Right lobe of liver (tissue), 4 donors: Measurements from ENCODE around the gene GPX7.

ENCODE experiments used
- POLR2A ChIP-seq: fragments of 450-650 bp; IDR thresholded peaks from one replicate; pipeline ENCODE4 v1.6.1; 2017; ENCODE audit warnings: antibody characterized with exemption, mild to moderate bottlenecking
- TF ChIP-seq, protein P1 (sequence below), 4 donors: fragments of 200-600 bp in 3 of 4; fragments of 450-650 bp in 1 of 4; IDR thresholded peaks; one replicate each; pipeline versions ENCODE4 v1.5.1 to v1.8.0; 2016 to 2022; ENCODE audit warnings: antibody characterized with exemption in 4 of 4, mild to moderate bottlenecking in 2 of 4
- donor health status: DM: no; HTN: no; CAD: no.
- donor health status: DM: no; HTN: no; CAD: no.
- donor health status: DM: no; HTN: yes; CAD: no.

- TF ChIP-seq, protein P1, sequence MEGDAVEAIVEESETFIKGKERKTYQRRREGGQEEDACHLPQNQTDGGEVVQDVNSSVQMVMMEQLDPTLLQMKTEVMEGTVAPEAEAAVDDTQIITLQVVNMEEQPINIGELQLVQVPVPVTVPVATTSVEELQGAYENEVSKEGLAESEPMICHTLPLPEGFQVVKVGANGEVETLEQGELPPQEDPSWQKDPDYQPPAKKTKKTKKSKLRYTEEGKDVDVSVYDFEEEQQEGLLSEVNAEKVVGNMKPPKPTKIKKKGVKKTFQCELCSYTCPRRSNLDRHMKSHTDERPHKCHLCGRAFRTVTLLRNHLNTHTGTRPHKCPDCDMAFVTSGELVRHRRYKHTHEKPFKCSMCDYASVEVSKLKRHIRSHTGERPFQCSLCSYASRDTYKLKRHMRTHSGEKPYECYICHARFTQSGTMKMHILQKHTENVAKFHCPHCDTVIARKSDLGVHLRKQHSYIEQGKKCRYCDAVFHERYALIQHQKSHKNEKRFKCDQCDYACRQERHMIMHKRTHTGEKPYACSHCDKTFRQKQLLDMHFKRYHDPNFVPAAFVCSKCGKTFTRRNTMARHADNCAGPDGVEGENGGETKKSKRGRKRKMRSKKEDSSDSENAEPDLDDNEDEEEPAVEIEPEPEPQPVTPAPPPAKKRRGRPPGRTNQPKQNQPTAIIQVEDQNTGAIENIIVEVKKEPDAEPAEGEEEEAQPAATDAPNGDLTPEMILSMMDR (IDR thresholded peaks at IDR 0.05), result no peak
- no peak for TF ChIP-seq POLR2A
These were observed 34.8 kb downstream of the GPX7 start for GRCh38 chr1:52636721-52637695.
